ENCODE results near the gene PEX11B. TPM values are rescaled to one million over a fixed set of nuclear protein-coding genes. Genes with fewer than 3 reads are reported as not detected.

PEX11B gene
- total and polyA plus RNA-seq, 2 donors (not counting 3 experiments of a cell fraction or from before 2014, with no cell fraction given) = 30.5 to 42.5 TPM

GRCh38 chr1:145949219-145949618 is 30.7 kb upstream of the PEX11B start:
- Histone ChIP-seq H3K4me3 (replicated peaks in 1 of 3; ENCODE audit: insufficient read depth in 1 of 3, low read depth in 1 of 3, low read length in 3 of 3) (no peak overlapping the region), H3K36me3 (ENCODE audit: control insufficient read depth in 2 of 2, extremely low read depth in 1 of 2, insufficient read depth in 2 of 2, low read length in 2 of 2) (no peaks in the 10 kb centered on the region), H3K9me1 (replicated peaks; ENCODE audit: control insufficient read depth, extremely low read depth, insufficient read depth, low read length) (no peaks in the 10 kb centered on the region), H2AFZ (ENCODE audit: low read depth, low read length) (no peak overlapping the region), H4K20me1 (replicated peaks; ENCODE audit: control insufficient read depth, extremely low read depth, insufficient read depth, low read length) (no peaks in the 10 kb centered on the region), H3K27me3 (ENCODE audit: control insufficient read depth in 2 of 2, insufficient read depth in 2 of 2, low read length in 2 of 2) (no peaks in the 10 kb centered on the region), H3K9me3 (replicated peaks; ENCODE audit: control insufficient read depth, insufficient read depth, low read length) (no peaks in the 10 kb centered on the region), H3K4me1 (ENCODE audit: control insufficient read depth, extremely low read depth, insufficient read depth, low read length) (peaks cover 2% of the 10 kb centered on the region), H3K4me2 (ENCODE audit: insufficient read depth, low read length) (no peak overlapping the region), H3K27ac (ENCODE audit: insufficient read depth, low read depth, low read length) (no peak overlapping the region), H3K9ac (replicated peaks; ENCODE audit: extremely low read depth, insufficient read depth, low read length) (no peak overlapping the region), H3K79me2 (ENCODE audit: control insufficient read depth, insufficient read depth, low read length) (peaks cover 62% of the 10 kb centered on the region)
- ChIA-PET POLR2A (no interaction called here), CTCF (interaction anchor here (1.3 kb wide), 1 partner anchor 9 kb away, joined by 4 read pairs; no protein-coding TSS in a partner anchor)
- DNase-seq (ENCODE audit: low read depth, low spot score) = no peak
- FAIRE-seq = no peak
- dilution Hi-C loops (cut with MboI; ENCODE audit: extremely low pct_ligation_motif_present, low sequenced_read_pairs) = no loop called here
- BruUV-seq (replicated peaks) = no TSS peak
- no peak for TF ChIP-seq JUN (IDR thresholded peaks at IDR 0.05; ENCODE audit: borderline replicate concordance, insufficient read depth, insufficient read length, low read depth)
- no peak for TF ChIP-seq MYC (IDR thresholded peaks at IDR 0.05; ENCODE audit: low read depth, low read length)
- no peak for TF ChIP-seq POLR2A (IDR thresholded peaks at IDR 0.05; ENCODE audit: low read depth, low read length)
- no peak for TF ChIP-seq FOS (IDR thresholded peaks at IDR 0.05; ENCODE audit: borderline replicate concordance, insufficient read depth, low read length)
- no peak for TF ChIP-seq CTCF (IDR thresholded peaks at IDR 0.05; ENCODE audit: extremely low read depth in 1 of 2, insufficient read depth in 1 of 2, low read depth in 1 of 2, low read length in 2 of 2)
- TF ChIP-seq POLR2AphosphoS5 (IDR thresholded peaks at IDR 0.05; ENCODE audit: insufficient read depth, low read depth, low read length) = no peak
- TF ChIP-seq GATA2 (IDR thresholded peaks at IDR 0.05; ENCODE audit: insufficient read depth, insufficient read length, low read depth, low read length) = no peak
- TF ChIP-seq EZH2 (IDR thresholded peaks at IDR 0.05; ENCODE audit: borderline replicate concordance, low read depth, low read length, severe bottlenecking) = no peak
- TF ChIP-seq, protein P1, sequence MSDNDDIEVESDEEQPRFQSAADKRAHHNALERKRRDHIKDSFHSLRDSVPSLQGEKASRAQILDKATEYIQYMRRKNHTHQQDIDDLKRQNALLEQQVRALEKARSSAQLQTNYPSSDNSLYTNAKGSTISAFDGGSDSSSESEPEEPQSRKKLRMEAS (IDR thresholded peaks at IDR 0.05; ENCODE audit: insufficient read depth, insufficient read length) = no peak
- intact Hi-C loops (cut with micrococcal nuclease) = no loop called here

Measured in endothelial cell of umbilical vein (primary cell).